Left kidney (tissue), 2 donors: Measurements from ENCODE around the gene PDK3. TPM values are rescaled to one million over a fixed set of nuclear protein-coding genes. Genes with fewer than 3 reads are reported as not detected.

Experiments used
- DNase-seq: peaks from one replicate; pipeline ENCODE4 v3.0.0-alpha.2; 2013
- polyA plus RNA-seq: library from polyadenylated mRNA; unstranded; fragments of 120-200 nt; gene quantifications from one replicate; pipeline ENCODE4 v1.2.1, GENCODE V29; 2013; ENCODE audit not compliant: insufficient read length

PDK3 gene
- polyA plus RNA-seq, 1 donor = 12.5 TPM

GRCh38 chrX:24480400-24480865 lies 15.3 kb downstream of the PDK3 start:
- DNase-seq = no peak

DNA sequence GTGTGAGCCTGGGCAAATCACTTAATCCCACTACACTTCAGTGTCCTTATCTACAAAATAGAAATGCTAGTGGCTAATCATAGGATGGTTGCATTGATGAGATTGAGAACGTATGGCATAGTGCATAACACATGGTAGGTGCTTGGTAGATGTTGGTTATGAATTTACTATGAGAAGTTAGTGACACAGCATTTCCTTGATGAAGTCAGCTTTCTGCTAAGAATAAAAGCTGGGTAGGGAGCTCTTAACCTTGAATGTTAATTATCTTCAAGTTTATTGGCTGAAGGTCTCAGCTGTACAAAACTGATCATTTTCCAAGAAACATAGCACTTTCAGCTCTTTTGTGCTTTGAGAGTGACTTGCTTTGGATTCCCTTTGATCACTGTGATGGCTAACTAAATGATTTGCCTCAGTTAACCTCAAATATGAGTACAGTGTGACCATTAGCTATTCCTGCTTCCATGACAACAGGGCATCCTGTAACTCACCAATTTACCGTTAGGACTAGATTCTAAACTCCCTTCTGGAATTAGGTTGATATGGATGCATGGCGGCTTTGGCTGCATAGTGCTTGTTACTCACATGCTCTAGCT lies 17.8 kb downstream of the PDK3 start:
- DNase-seq = no peak

DNA sequence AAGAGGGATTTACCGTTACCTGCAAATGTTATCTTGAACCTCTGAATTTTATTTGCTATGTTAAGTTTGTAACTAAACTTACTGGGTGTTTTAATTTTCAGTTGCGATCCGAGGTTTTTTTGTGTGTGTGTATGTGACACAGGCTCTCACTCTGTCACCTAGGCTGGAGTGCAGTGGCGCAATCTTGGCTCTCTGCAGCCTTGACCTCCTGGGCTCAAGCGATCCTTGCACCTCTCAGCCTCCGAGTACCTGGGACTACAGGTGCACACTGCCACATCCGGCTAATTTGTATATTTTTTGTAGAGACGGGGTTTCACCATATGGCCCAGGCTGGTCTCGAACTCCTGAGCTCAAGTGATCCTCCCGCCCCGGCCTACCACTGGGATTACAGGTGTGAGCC lies 18.5 kb downstream of the PDK3 start:
- no peak for DNase-seq

GRCh38 chrX:24485323-24485722 lies 20.2 kb downstream of the PDK3 start:
- no peak for DNase-seq

DNA sequence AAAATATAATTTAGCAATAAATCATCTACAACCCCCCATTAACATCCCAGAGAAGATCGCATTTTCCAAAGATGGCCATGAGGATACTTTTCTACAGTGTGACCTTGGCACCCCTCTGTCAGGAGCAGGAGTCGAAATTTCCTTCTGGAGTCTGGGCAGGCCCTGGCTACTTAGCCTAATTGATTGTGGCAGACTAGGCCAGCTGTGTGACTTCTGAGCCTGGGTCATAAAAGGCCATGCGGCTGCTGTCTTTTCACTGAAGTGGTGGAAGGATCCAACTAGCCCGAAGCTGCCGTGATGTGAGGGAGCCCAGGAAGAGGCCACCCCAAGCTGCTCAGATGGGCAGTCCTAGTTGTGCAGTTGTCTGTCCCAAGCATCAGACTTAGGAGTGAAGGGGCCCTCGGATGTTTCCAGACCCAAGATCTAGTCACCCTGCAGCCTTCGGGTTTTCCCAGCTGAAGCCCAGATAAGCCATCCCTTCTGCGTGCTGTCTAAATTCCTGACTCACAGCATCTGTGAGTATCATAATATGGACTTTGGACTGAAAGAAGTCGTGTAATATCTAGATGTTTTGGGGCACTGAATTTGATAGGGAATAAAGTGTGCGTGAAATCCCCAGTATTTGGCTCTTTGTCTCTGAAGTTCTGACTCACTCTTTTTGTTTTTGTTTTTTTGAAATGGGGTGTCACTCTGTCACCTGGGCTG lies 21.0 kb downstream of the PDK3 start:
- DNase-seq = no peak

GRCh38 chrX:24487571-24487970 lies 22.5 kb downstream of the PDK3 start:
- DNase-seq = no peak

DNA sequence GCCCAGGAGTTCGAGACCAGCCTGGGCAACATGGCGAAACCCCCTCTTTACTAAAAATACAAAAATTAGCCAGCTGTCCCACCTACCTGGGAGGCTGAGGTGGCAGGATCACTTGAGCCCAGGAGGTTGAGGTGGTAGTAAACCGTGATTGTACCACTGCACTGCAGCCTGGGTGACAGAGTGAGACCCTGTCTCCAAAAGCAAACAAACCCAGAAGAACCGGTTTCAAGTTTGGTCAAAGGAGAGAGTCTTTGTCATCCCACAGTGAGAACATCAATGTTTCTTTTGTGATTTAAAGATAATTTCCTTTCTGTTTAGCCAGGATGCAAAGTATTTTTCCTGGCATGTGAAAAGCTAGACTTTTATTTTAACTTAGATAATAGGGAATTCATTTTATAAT lies 26.7 kb downstream of the PDK3 start:
- DNase-seq = no peak

- DNase-seq = no peak
Observed at GRCh38 chrX:24493740-24494581, 28.9 kb downstream of the PDK3 start.

GRCh38 chrX:24494647-24495075 lies 29.6 kb downstream of the PDK3 start:
- peak; percentile 33 for DNase-seq

DNA sequence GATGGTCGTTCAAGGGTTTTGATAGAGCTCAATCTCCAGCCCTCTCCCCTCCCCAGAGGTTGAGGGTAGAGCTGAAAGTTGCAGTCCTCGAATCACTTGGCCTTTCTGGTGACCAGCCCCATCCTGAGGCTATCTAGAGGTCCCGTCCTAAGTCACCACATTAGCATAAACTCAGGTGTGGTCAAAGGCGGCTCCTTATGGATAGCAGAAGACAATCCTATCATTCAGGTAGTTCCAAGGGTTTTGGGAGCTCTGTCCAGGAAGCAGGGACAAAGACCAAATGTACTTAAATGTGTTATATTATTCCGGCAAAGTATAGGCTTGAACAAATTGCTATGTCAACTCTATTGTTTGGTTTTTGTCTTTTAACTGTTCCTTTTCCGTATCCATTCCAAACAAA lies 30.6 kb downstream of the PDK3 start:
- no peak for DNase-seq

DNA sequence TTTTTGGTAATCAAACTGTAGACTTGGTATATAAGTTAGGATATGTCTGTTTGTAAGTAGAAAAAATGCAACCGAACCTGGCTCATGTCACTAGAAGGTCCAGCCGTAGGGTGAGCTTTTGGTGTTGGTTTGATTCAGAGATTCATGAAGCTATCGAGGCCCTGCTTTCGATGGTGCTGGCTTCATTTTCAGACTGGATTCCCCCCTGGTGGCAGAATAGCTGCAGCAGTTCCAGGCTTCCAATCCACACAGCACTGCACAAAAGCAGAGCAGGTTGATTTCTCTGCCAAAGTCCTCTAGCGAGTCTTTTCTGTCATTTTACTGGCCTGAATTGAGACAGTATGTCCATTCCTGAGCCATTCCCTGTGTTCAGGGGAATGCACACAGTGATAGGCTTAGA lies 33.1 kb downstream of the PDK3 start:
- DNase-seq = no peak

- no peak for DNase-seq
Observed at GRCh38 chrX:24498975-24499374, 33.9 kb downstream of the PDK3 start.

GRCh38 chrX:24506082-24506481 lies 41.0 kb downstream of the PDK3 start:
- DNase-seq = no peak

- no peak for DNase-seq
Observed at GRCh38 chrX:24508375-24508774, 43.3 kb downstream of the PDK3 start.

- DNase-seq = no peak
Observed at GRCh38 chrX:24513416-24513815, 48.3 kb downstream of the PDK3 start.

- DNase-seq = no peak
Observed at GRCh38 chrX:24515447-24515846, 50.4 kb downstream of the PDK3 start.

DNA sequence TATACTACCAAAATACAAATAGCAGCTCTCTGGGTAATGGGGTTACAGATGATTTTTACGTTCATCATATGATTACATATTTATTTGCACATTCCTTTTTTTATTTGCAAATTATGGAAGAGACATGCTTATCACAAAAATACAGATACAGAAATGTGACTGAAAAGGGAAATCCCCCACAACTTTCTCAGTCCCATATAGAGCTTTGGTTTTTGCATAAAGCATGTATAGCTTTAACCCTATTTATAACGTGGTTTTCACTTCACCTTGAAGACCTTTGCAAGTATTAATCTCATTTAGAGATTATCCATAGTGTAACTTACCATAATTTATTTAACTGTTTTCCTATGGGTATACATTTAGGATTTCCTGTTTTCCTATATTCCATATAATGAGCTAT lies 55.4 kb downstream of the PDK3 start:
- no peak for DNase-seq

GRCh38 chrX:24525455-24525854 lies 60.4 kb downstream of the PDK3 start:
- no peak for DNase-seq

- DNase-seq = no peak
Observed at GRCh38 chrX:24526616-24527015, 61.5 kb downstream of the PDK3 start.

- no peak for DNase-seq
Observed at GRCh38 chrX:24528605-24529004, 63.5 kb downstream of the PDK3 start.

- DNase-seq = no peak
Observed at GRCh38 chrX:24536551-24536950, 71.5 kb downstream of the PDK3 start.

- DNase-seq = no peak
Observed at GRCh38 chrX:24542756-24543155, 77.7 kb downstream of the PDK3 start.

DNA sequence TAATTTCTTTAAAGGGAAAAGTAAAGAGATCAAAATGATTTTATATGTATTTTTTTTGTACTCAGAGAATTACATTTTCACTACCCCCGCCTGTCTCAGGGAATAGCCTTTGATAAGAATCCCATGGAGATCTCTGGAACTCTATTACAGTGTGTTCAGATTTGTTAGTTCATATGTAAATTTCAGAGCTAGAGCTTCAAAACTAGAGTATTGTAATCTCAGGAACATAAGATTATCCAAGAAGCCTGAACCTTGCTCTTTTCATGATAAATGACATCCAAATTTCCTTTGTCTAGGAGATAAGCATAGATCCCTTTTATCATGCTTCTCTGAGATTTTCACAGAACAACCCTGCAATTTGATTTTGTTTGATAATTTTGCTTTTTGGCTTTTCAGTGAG lies 82.9 kb downstream of the PDK3 start:
- DNase-seq = no peak
